HG02981 (cell line): ENCODE measurements around the gene CHST4.
"Not testable (repeated sequence)": the region's sequence is repeated elsewhere in the genome, so short reads cannot be mapped to it uniquely, and the experiment has no call there.

Experiments
- ATAC-seq: cut with Tn5 transposase; IDR thresholded peaks from one replicate; pipeline ENCODE4 v1.9.1; 2021; ENCODE audit warnings: mild to moderate bottlenecking, moderate library complexity; ENCODE audit not compliant: unreplicated experiment

CHST4 gene

DNA sequence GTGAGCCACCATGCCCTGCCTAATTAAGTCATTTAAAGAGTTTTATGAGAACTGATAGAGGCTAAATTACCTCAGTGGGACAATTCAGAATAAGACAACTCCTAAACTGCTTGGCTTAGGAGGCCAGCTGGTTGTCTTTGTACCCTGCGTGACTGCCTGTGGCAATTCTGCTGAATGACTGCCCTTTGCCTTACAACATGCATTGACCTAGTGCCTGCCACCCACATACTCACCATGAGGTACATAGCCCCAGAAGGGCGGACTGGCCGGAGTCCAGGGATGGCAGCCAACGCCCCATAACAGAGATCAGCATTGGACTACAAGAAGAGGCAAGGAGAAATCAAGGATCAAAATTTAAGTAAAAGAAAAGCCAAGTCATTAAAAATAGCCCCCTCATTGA is 43.4 kb downstream of the CHST4 start:
- no peak for ATAC-seq

DNA sequence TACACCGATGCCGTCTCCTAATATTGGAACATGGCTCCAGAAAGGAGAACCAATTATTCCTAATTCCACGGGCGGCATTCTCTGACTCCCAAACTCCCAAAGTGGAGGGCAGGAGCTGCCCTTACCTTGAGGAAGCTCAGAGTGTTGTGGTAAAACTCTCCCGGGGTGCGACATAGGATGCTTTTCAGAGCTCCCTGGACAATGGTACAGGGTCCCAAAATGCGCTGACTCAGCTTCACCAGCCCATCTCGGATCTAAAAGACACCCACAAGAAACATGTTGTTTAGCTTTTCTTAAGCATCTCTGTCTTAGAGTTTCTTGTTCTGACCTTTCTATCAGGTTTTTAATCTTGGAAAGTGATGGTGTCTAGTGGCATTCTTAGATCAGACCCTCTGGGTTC is 43.9 kb downstream of the CHST4 start:
- ATAC-seq = no peak

DNA sequence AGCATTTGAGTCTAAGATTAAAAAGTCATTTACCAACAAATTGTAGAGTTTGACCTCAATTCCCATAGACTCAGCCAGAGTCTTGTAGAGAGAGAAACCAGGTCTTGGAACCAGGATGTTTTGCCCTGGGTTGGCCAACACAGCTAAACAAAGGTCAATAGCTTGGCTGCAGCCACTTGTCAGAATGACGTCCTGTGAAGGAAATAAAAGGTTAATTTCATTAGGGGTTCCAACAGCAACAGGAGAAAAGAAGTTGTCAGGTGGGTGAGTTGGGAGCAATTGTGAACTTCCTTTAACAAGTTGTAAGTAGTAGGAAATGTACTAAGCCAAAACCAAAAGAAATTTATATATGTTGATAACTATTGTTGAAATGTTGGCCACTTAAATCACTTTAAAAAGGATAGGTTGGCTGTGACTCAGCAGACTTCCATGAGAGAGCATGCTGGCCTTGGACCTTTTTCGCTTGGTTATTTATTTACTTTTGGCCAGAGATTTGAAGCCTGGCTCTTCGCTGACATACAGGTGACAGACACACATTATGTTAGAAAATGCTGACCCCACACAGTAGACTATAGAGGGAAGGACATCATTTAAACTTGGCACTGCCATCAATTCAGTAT is 46.4 kb downstream of the CHST4 start:
- no peak for ATAC-seq

DNA sequence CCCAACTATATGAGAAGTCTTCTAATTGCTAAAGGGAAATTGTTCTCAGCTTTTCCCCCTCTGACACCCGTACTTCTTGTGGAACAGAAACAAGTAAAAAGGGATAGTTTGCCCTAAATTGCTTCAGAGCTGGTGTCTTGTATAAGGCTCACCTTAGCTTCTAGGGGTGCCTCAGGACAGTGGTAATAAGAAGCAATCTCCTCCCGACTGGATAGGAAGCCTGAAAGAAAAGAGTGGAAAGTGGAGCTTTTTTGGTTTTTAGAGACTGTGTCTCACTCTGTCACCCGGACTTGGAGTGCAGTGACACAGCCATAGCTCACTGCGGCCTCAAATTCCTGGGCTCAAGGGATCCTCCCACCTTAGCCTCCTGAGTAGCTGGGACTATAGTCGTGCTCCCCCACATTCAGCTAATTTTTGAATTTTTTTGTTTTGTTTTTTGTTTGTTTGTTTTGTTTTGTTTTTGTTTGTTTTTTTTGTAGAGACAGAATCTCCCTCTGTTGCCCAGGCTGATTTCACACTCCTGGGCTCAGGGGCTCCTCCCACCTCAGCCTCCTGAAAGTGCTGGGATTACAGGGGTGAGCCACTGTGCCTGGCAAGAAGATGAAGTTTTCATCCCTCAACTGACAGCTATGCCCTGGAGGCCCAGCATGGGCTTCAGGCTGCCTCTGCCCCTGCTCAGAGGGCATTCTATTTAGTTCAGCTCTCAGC is 47.3 kb downstream of the CHST4 start:
- ATAC-seq = no peak

DNA sequence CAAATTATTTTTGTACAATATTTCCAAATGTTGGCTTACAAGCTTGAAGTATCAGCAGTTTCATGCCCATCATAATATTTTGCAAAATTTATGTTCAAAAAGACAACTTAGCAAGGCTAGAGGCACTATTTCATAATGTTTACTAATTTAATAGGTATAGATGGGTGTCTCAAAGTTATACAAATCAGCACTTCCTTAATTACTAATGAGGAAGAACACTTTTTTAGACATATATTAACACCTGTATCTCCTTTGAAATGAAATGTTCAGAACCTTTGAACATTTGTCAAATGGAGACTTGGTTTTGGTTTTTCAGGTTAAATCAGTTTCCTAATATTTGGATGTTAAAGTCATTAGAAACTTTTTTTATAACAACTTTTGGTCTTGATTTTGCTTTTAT is 48.5 kb downstream of the CHST4 start:
- no peak for ATAC-seq

DNA sequence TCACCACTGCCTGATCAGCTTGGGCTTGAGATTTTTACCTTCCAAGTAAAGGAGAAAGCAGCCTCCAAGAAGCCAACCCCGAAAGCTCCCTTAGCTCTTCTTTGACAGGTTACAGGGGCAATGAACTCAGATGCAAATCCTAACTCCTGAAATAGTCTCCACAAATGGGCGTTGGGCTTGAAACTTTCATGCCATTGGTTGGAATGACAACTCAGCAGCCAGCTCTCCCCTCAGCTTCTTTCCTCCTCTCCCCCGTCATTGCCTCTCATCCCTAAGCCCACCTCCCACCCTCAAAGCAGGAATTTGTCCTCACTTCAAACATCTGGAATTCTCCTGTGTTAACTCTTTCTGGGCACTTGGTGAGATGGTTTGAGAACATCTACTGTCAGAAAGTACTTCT is 50.7 kb downstream of the CHST4 start, which contains the start of gene TAT:
Gene TAT (minus strand): TSS at position 122 of the 400 bp plus-strand sequence. CDS start 677 bp downstream, outside the sequence.
- ATAC-seq = no peak

DNA sequence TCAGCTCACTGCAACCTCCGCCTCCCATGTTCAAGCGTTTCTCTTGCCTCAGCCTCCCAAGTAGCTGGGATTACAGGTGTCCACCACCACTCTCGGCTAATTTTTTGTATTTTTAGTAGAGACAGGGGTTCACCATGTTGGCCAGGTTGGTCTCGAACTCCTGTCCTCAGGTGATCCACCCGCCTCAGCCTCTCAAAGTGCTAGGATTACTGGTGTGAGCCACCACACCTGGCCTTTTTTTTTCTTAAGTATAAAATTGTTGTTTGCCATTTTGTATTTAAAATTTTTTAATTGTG is 56.3 kb downstream of the CHST4 start:
- ATAC-seq = not testable (repeated sequence)

DNA sequence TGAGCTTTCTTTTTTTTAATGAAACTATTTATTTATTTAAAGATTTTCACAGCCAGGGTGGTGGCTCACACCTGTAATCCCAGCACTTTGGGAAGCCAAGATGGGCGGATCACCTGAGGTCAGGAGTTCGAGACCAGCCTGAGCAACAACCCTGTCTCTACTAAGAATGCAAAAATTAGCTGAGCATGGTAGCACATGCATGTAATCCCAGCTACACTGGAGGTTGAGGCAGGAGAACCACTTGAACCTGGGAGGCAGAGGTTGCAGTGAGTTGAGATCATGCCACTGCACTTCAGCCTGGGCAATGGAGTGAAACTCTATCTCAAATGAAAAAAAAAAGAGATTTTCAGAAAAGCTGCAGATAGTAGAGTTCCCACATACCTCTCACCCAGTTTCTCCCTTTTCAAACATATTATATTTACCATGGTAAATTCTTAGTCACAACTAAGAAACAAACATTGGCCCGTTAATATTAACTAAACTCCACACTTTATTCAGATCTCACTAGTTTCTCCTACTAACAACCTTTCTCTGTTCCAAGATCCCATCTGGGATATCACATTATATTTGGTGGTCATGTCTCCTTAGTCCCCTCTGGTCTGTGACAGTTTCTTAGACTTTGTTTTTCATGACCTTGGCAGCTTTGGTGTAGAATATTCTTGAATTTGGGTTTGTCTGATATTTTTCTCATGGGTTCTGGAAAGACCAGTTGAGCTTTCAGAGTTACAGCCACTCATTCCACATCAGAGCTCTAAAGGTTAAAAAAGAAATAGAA is 58.5 kb downstream of the CHST4 start:
- ATAC-seq = no peak

DNA sequence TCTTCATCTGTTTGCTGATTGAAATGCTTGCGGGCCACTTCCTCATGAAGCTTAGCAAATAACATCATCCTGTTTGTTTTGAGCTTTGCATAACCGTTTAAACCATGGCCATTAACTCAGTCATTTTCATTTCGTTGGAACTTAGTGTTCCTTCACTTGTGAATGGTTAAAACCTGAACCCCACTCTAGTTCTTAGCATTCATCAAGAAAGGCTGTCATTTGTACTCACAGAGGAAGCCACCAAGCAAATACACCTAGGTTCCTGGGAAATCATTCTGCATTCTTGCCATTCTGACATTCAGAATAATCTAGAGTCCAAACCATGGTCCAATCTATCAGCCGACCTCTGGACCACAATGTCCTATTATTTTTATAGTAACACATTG is 59.1 kb downstream of the CHST4 start:
- ATAC-seq = no peak
